ENCODE measurements around the gene PDCD1. TPM values are rescaled to one million over a fixed set of nuclear protein-coding genes. Genes with fewer than 3 reads are reported as not detected.

Gene PDCD1
- total RNA-seq, 2 experiments from 2014 or later, result 19.4 to 20.3 TPM

- DNase-seq, result no peak
- CTCF ChIA-PET, result no interaction called here
- Mint-ChIP-seq H3K27ac (no peak overlapping the region), H3K4me3 (no peak overlapping the region), H3K4me1 (ENCODE audit: low read depth) (peaks cover 7% of the 10 kb centered on the region), H3K9me3 (no peaks in the 10 kb centered on the region), H3K36me3 (ENCODE audit: low read depth) (no peaks in the 10 kb centered on the region), H3K27me3 (peaks cover 4% of the 10 kb centered on the region)
- no peak for TF ChIP-seq CTCF (IDR thresholded peaks at IDR 0.05)
- POLR2A ChIA-PET, result interaction anchor here (0.5 kb wide), 1 partner anchor 1207 kb away, joined by 4 read pairs; no protein-coding TSS in a partner anchor
- no peak for ATAC-seq
- intact Hi-C loops (cut with micrococcal nuclease), result no loop called here
Measured at GRCh38 chr2:241815477-241816430, 42.9 kb downstream of the PDCD1 start.

- DNase-seq (no peak), ATAC-seq (no peak)
- H3K4me1 Mint-ChIP-seq (ENCODE audit: low read depth), result peaks cover 7% of the 10 kb centered on the region
- TF ChIP-seq CTCF (IDR thresholded peaks at IDR 0.05), result no peak
- H3K36me3 Mint-ChIP-seq (ENCODE audit: low read depth), result no peaks in the 10 kb centered on the region
- ChIA-PET POLR2A (no interaction called here), CTCF (no interaction called here)
- no peaks in the 10 kb centered on the region for H3K9me3 Mint-ChIP-seq
- H3K27me3 Mint-ChIP-seq, result peaks cover 4% of the 10 kb centered on the region
- H3K4me3 Mint-ChIP-seq, result no peak overlapping the region
- intact Hi-C loops (cut with micrococcal nuclease), result no loop called here
- H3K27ac Mint-ChIP-seq, result no peak overlapping the region
Measured at GRCh38 chr2:241814643-241815476, 43.8 kb downstream of the PDCD1 start.

GRCh38 chr2:241814393-241814642, 44.4 kb downstream of the PDCD1 start:
- ChIA-PET POLR2A (no interaction called here), CTCF (no interaction called here)
- H3K9me3 Mint-ChIP-seq, result no peaks in the 10 kb centered on the region
- TF ChIP-seq CTCF (IDR thresholded peaks at IDR 0.05), result no peak
- DNase-seq, result no peak
- ATAC-seq, result no peak
- H3K4me1 Mint-ChIP-seq (ENCODE audit: low read depth), result peaks cover 7% of the 10 kb centered on the region
- no peaks in the 10 kb centered on the region for H3K36me3 Mint-ChIP-seq (ENCODE audit: low read depth)
- no peak overlapping the region for H3K4me3 Mint-ChIP-seq
- intact Hi-C loops (cut with micrococcal nuclease), result no loop called here
- H3K27me3 Mint-ChIP-seq, result peaks cover 4% of the 10 kb centered on the region
- no peak overlapping the region for H3K27ac Mint-ChIP-seq

- Mint-ChIP-seq H3K4me1 (ENCODE audit: low read depth) (peaks cover 7% of the 10 kb centered on the region), H3K4me3 (no peak overlapping the region), H3K27me3 (peaks cover 4% of the 10 kb centered on the region), H3K36me3 (ENCODE audit: low read depth) (no peaks in the 10 kb centered on the region), H3K27ac (no peak overlapping the region), H3K9me3 (no peaks in the 10 kb centered on the region)
- ATAC-seq (peak; percentile 63), DNase-seq (no peak)
- CTCF ChIA-PET, result no interaction called here
- intact Hi-C loops (cut with micrococcal nuclease), result no loop called here
- POLR2A ChIA-PET, result no interaction called here
- TF ChIP-seq CTCF (IDR thresholded peaks at IDR 0.05), result no peak
Measured at GRCh38 chr2:241813644-241814392, 44.9 kb downstream of the PDCD1 start.

Measured in activated CD8-positive, alpha-beta T cell treated with anti-CD3 and anti-CD28 coated beads for 36 hours (primary cell).